Heart left ventricle (tissue), 16 donors: ENCODE results near the gene TGFBR3. TPM values are rescaled to one million over a fixed set of nuclear protein-coding genes. Genes with fewer than 3 reads are reported as not detected.

Source experiments
- ATAC-seq, 4 donors: fragments of 200-7000 bp; cut with Tn5 transposase; one replicate each; pipeline ENCODE4 v1.9.1; 2020 to 2022; ENCODE audit warnings: moderate library complexity in 4 of 4, mild to moderate bottlenecking in 3 of 4, moderate number of reproducible peaks in 1 of 4
- DNase-seq, 5 donors: peaks; one replicate each; pipeline ENCODE4 v3.0.0-alpha.2; 2020
- H3K27ac ChIP-seq, 12 donors: fragments of 200-600 bp; sonication (generic) in 4 of 12; one replicate each; pipeline versions ENCODE4 v1.5.0 to v1.8.0; 2016 to 2022; ENCODE audit warnings: mild to moderate bottlenecking in 2 of 12
- H3K27me3 ChIP-seq, 9 donors: fragments of 200-600 bp; sonication (generic) in 2 of 9; one replicate each; pipeline versions ENCODE4 v1.5.1 to v1.8.0; 2016 to 2022; ENCODE audit warnings: mild to moderate bottlenecking in 3 of 9
- H3K36me3 ChIP-seq, 9 donors: fragments of 200-600 bp; sonication (generic) in 2 of 9; one replicate each; pipeline versions ENCODE4 v1.5.0 to v1.8.0; 2018 to 2022; ENCODE audit warnings: mild to moderate bottlenecking in 2 of 9
- H3K4me1 ChIP-seq, 12 donors: fragments of 200-600 bp; sonication (generic) in 4 of 12; one replicate each; pipeline versions ENCODE4 v1.5.0 to v1.8.0; 2016 to 2022; ENCODE audit warnings: mild to moderate bottlenecking in 3 of 12
- H3K4me3 ChIP-seq, 12 donors: fragments of 200-600 bp; sonication (generic) in 4 of 12; one replicate each; pipeline versions ENCODE4 v1.5.0 to v1.8.0; 2017 to 2022; ENCODE audit warnings: mild to moderate bottlenecking in 9 of 12, moderate library complexity in 4 of 12
- H3K9me3 ChIP-seq, 12 donors: fragments of 200-600 bp; sonication (generic) in 4 of 12; one replicate each; pipeline versions ENCODE4 v1.5.0 to v1.8.0; 2016 to 2022; ENCODE audit warnings: mild to moderate bottlenecking in 1 of 12
- POLR2A ChIP-seq, 2 donors: fragments of 450-650 bp; IDR thresholded peaks; one replicate each; pipeline ENCODE4 v1.6.1; 2017; ENCODE audit warnings: antibody characterized with exemption in 2 of 2, mild to moderate bottlenecking in 2 of 2, moderate library complexity in 2 of 2
- WGBS, 4 donors: extraction: QIAGEN DNeasy Blood & Tissue Kit in 2 of 4; methylation state at CpG; one replicate each; pipeline versions ENCODE4 v1.1.5 to v1.1.7; 2013 to 2018; 5-methylcytosine and 5-hydroxymethylcytosine counted together
- intact Hi-C, 10 donors: fragments of 100-400 bp; cut with DNase I; formaldehyde crosslinking; loops; one replicate each; pipeline versions ENCODE4 v1.11.1 to v1.14.2; 2022
- polyA plus RNA-seq, 2 donors: library from polyadenylated mRNA; stranded (reverse); fragments of 200-250 nt; gene quantifications; one replicate each; pipeline ENCODE4 v1.2.3, GENCODE V29; 2013
- total RNA-seq, 9 donors: library from RNA; depleted of rRNA in 2 of 9; stranded (reverse); fragments of >200 nt in 2 of 9; fragmentation: NEBNext Ultra II Directional in 3 of 9; extraction: Animal tissue kit (Norgen Biotek cat#: 25700) in 3 of 9; gene quantifications; one replicate each; pipeline versions ENCODE4 v1.1.0 to v1.2.4, GENCODE V29; 2016 to 2023
- TF ChIP-seq, protein P1 (sequence below), 12 donors: fragments of 200-600 bp; sonication (generic) in 4 of 12; IDR thresholded peaks; one replicate each; pipeline versions ENCODE4 v1.5.0 to v1.8.0; 2018 to 2022; ENCODE audit warnings: antibody characterized with exemption in 12 of 12, mild to moderate bottlenecking in 5 of 12
- donor health status: ischemic (EF 13 %, LVEDD 7.1; RV severe dilation, severe dysfunction).
- donor health status: healthy with polysubstance abuse.
- donor health status: DM: no; HTN: yes; CAD: no.
- donor health status: DM: no; HTN: no; CAD: no.
- donor health status: ischemic (EF 25% LVEDD 6.9; RV normal size, moderate dysfunction).
- donor health status: ischemic (EF 25% LVEDD 5.7; RV mildly dilated, moderate dysfunction).
- donor health status: healthy.
- donor health status: DM: yes; HTN: yes; CAD: no.
- donor health status: ischemic (EF 35%, LVEDD 5.7; RV mildly dilated, moderate dysfunction).
- donor health status: nonischemic (EF 11% LVEDD 7.7; RV severe dilation, severe dysfunction).
- donor health status: DM: yes; HTN: yes; CAD: no.
- donor health status: PGD.
- donor health status: ischemic (EF 29% LVEDD 5.4; RV normal size, mild dysfunction).
- donor health status: nonischemic (EF 23%, LVEDD 6.1; RV moderate dilation, normal function).

Gene TGFBR3
- total and polyA plus RNA-seq, 11 donors: 6.9 to 51.8 (median 22.7) TPM

- TF ChIP-seq, protein P1, sequence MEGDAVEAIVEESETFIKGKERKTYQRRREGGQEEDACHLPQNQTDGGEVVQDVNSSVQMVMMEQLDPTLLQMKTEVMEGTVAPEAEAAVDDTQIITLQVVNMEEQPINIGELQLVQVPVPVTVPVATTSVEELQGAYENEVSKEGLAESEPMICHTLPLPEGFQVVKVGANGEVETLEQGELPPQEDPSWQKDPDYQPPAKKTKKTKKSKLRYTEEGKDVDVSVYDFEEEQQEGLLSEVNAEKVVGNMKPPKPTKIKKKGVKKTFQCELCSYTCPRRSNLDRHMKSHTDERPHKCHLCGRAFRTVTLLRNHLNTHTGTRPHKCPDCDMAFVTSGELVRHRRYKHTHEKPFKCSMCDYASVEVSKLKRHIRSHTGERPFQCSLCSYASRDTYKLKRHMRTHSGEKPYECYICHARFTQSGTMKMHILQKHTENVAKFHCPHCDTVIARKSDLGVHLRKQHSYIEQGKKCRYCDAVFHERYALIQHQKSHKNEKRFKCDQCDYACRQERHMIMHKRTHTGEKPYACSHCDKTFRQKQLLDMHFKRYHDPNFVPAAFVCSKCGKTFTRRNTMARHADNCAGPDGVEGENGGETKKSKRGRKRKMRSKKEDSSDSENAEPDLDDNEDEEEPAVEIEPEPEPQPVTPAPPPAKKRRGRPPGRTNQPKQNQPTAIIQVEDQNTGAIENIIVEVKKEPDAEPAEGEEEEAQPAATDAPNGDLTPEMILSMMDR (IDR thresholded peaks at IDR 0.05): no peak
- no peak for TF ChIP-seq POLR2A (IDR thresholded peaks at IDR 0.05)
- no peak for ATAC-seq
- H3K27me3 ChIP-seq: no peaks in the 10 kb centered on the region
- DNase-seq: no peak
- no peak overlapping the region for H3K27ac ChIP-seq
- intact Hi-C loops: loop anchor here in 1 of 10 donors (10.0 kb wide), 1 partner anchor 139 kb away; no protein-coding TSS in a partner anchor
- no peaks in the 10 kb centered on the region for H3K9me3 ChIP-seq
- H3K4me1 ChIP-seq: peaks cover 0 to 60% (median 30%) of the 10 kb centered on the region in 12 donors
- 95 to 99% (median 97%) methylated on average over 4 of the region's 4 CpGs for WGBS, 4 donors
- H3K36me3 ChIP-seq: no peaks in the 10 kb centered on the region
- H3K4me3 ChIP-seq: no peak overlapping the region
Measured at GRCh38 chr1:91874167-91874566, 11.8 kb downstream of the TGFBR3 start.

GRCh38 chr1:91872559-91873081 lies 13.3 kb downstream of the TGFBR3 start:
- ATAC-seq: no peak
- Histone ChIP-seq H3K36me3 (no peaks in the 10 kb centered on the region), H3K27ac (peak overlapping the region in 1 of 12 donors; percentile 8), H3K4me1 (peaks cover 0 to 48% (median 27%) of the 10 kb centered on the region in 12 donors), H3K27me3 (no peaks in the 10 kb centered on the region), H3K4me3 (no peak overlapping the region), H3K9me3 (no peaks in the 10 kb centered on the region)
- WGBS, 4 donors: 74 to 79% (median 77%) methylated on average over 7 of the region's 7 CpGs
- TF ChIP-seq, protein P1 (IDR thresholded peaks at IDR 0.05): no peak
- no peak for TF ChIP-seq POLR2A (IDR thresholded peaks at IDR 0.05)
- intact Hi-C loops: loop anchor here in 1 of 10 donors (10.0 kb wide), 1 partner anchor 138 kb away; no protein-coding TSS in a partner anchor
- no peak for DNase-seq

DNA sequence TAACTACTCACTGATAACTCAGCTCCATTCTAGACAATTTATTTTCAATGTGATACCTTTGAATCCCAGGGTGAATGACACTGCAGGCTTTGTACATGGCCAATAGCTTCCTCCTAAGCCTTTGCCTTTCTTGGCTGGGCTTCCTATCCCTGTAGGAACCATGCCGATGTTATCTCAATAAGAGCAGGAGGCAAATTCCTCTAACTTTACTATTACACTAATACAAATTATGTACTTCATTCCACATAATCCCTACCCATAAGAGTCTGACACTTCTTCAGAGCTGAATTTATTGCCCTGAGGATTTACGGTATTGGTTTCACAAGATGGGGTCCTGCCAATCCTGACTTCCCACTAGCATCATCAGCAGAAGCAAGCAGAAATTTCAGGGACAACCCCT lies 14.0 kb downstream of the TGFBR3 start:
- ATAC-seq: peak in 1 of 4 donors; percentile 38
- Histone ChIP-seq H3K36me3 (no peaks in the 10 kb centered on the region), H3K4me3 (no peak overlapping the region), H3K27me3 (no peaks in the 10 kb centered on the region), H3K4me1 (peaks cover 0 to 46% (median 27%) of the 10 kb centered on the region in 12 donors), H3K27ac (no peak overlapping the region), H3K9me3 (no peaks in the 10 kb centered on the region)
- DNase-seq: no peak
- WGBS, 4 donors: 40 to 57% (median 45%) methylated on average over 2 of the region's 2 CpGs
- intact Hi-C loops: loop anchor here in 1 of 10 donors (10.0 kb wide), 1 partner anchor 137 kb away; no protein-coding TSS in a partner anchor
- TF ChIP-seq POLR2A (IDR thresholded peaks at IDR 0.05): no peak
- TF ChIP-seq, protein P1 (IDR thresholded peaks at IDR 0.05): no peak

DNA sequence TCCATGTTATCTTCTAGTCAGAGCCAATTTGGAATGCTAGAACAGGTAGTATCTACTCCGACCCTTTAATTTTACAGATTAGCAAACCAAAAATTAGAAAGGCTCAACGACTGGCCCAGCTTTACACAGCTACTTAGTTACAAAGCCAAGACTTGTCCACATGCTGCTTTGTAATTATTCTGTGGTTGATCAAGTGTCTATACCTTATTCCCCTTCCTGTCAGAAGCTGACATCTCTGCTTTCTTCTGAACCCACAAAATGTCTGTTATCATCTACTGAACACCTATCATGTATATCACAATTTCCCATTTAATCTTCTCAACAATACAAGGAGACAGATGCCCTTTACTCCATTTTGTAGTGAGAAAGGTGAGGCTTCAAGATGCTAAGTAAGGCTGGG lies 15.6 kb downstream of the TGFBR3 start:
- ATAC-seq (no peak), DNase-seq (no peak)
- Histone ChIP-seq H3K4me1 (peaks cover 0 to 40% (median 27%) of the 10 kb centered on the region in 12 donors), H3K27ac (no peak overlapping the region), H3K27me3 (no peaks in the 10 kb centered on the region), H3K4me3 (no peak overlapping the region), H3K36me3 (no peaks in the 10 kb centered on the region), H3K9me3 (no peaks in the 10 kb centered on the region)
- intact Hi-C loops: loop anchor here in 1 of 10 donors (10.0 kb wide), 1 partner anchor 136 kb away; no protein-coding TSS in a partner anchor
- WGBS, 4 donors: 41 to 55% (median 50%) methylated on average over 2 of the region's 2 CpGs
- no peak for TF ChIP-seq POLR2A (IDR thresholded peaks at IDR 0.05)
- TF ChIP-seq, protein P1 (IDR thresholded peaks at IDR 0.05): no peak
